Measurements from ENCODE around the gene HOOK2. TPM values are rescaled to one million over a fixed set of nuclear protein-coding genes. Genes with fewer than 3 reads are reported as not detected.

Gene HOOK2
- total and polyA plus RNA-seq, 9 of the 15 experiments (the other 6 are each of a cell fraction or from before 2014, with no cell fraction given): 1.3 to 17.2 (median 9.9) TPM

DNA sequence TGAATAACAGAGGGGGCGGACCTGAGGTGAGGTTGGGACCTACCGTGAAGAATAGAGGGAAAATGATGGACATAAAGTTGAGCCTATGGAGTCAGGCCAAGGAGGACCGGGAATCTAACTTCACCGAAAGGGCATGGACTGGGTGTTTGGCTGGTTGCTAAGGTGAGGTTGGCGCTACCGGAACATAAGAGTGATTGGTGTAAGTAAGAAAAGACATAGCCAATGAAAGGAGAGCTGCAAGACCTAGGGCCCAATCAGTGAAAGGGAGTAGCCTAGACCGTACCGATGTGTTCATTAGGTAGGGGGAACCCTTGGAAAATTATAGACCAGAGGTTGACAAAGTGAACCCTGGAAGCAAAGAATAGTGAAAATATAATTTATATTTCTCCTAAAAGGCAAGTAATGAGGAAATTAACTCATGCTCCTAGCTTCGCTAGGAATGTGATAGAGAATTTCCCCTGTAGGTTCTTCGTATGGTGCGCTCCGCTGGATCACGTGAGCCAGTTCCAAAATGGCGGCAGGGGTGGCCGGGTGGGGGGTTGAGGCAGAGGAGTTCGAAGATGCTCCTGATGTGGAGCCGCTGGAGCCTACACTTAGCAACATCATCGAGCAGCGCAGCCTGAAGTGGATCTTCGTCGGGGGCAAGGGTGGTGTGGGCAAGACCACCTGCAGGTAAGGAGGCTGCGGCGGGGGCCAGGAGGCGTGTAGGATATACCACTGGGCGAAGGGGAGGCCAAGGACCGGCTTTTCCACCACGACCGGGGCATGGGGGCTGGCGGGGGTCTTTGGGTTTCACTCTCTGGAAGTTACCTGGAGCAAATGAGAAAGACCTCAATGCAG is 38.1 kb downstream of the HOOK2 start, which contains the start of gene GET3 (continued):
- TF ChIP-seq ZFP91 (CRISPR knock-in tag; IDR thresholded peaks at IDR 0.05): no peak
- TF ChIP-seq LCOR (CRISPR knock-in tag; IDR thresholded peaks at IDR 0.05): peak; percentile 61; the same call in 1 of the 2 replicates
- TF ChIP-seq, protein P1, sequence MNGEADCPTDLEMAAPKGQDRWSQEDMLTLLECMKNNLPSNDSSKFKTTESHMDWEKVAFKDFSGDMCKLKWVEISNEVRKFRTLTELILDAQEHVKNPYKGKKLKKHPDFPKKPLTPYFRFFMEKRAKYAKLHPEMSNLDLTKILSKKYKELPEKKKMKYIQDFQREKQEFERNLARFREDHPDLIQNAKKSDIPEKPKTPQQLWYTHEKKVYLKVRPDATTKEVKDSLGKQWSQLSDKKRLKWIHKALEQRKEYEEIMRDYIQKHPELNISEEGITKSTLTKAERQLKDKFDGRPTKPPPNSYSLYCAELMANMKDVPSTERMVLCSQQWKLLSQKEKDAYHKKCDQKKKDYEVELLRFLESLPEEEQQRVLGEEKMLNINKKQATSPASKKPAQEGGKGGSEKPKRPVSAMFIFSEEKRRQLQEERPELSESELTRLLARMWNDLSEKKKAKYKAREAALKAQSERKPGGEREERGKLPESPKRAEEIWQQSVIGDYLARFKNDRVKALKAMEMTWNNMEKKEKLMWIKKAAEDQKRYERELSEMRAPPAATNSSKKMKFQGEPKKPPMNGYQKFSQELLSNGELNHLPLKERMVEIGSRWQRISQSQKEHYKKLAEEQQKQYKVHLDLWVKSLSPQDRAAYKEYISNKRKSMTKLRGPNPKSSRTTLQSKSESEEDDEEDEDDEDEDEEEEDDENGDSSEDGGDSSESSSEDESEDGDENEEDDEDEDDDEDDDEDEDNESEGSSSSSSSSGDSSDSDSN (IDR thresholded peaks at IDR 0.05; ENCODE audit: borderline replicate concordance in 1 of 2, low read depth in 2 of 2, low read length in 2 of 2): no peak
- no peak for TF ChIP-seq IFI16 (CRISPR knock-in tag; IDR thresholded peaks at IDR 0.05)
- TF ChIP-seq, protein P2, sequence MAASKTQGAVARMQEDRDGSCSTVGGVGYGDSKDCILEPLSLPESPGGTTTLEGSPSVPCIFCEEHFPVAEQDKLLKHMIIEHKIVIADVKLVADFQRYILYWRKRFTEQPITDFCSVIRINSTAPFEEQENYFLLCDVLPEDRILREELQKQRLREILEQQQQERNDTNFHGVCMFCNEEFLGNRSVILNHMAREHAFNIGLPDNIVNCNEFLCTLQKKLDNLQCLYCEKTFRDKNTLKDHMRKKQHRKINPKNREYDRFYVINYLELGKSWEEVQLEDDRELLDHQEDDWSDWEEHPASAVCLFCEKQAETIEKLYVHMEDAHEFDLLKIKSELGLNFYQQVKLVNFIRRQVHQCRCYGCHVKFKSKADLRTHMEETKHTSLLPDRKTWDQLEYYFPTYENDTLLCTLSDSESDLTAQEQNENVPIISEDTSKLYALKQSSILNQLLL (CRISPR knock-in tag; IDR thresholded peaks at IDR 0.05; ENCODE audit: borderline replicate concordance): no peak
- TF ChIP-seq, protein P3, sequence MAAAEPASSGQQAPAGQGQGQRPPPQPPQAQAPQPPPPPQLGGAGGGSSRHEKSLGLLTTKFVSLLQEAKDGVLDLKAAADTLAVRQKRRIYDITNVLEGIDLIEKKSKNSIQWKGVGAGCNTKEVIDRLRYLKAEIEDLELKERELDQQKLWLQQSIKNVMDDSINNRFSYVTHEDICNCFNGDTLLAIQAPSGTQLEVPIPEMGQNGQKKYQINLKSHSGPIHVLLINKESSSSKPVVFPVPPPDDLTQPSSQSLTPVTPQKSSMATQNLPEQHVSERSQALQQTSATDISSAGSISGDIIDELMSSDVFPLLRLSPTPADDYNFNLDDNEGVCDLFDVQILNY (CRISPR knock-in tag; IDR thresholded peaks at IDR 0.05): no peak
- no peak for TF ChIP-seq ZFP30 (CRISPR knock-in tag; IDR thresholded peaks at IDR 0.05; ENCODE audit: borderline replicate concordance)
- TF ChIP-seq ETS1 (conservative IDR thresholded peaks at IDR 0.05; ENCODE audit: control insufficient read depth, low read depth, low read length): peak; percentile 60; the same call in 1 of the 2 replicates
- TF ChIP-seq E2F6 (IDR thresholded peaks at IDR 0.05; ENCODE audit: borderline replicate concordance in 1 of 2, extremely low read depth in 1 of 2, insufficient read depth in 1 of 2, insufficient read length in 1 of 2, low read depth in 1 of 2, low read length in 1 of 2, poor library complexity in 1 of 2, severe bottlenecking in 1 of 2): peak in 1 of 2 experiments; percentile 27
- TF ChIP-seq ZNF253 (CRISPR knock-in tag; conservative IDR thresholded peaks at IDR 0.05): 0 out of 2 replicates have a peak, but pooled peaks have one; percentile 36
- peak; percentile 100 for TF ChIP-seq PRDM10 (IDR thresholded peaks at IDR 0.05; ENCODE audit: partially characterized antibody)
